ENCODE results near the gene SP1. TPM values are rescaled to one million over a fixed set of nuclear protein-coding genes. Genes with fewer than 3 reads are reported as not detected.
A peak's percentile ranks its signal among the peaks of the same experiment; 100 is the strongest.

Gene SP1
- total and polyA plus RNA-seq, 2 of the 4 experiments (the other 2 are of a cell fraction) = 19.7 to 53.6 TPM

DNA sequence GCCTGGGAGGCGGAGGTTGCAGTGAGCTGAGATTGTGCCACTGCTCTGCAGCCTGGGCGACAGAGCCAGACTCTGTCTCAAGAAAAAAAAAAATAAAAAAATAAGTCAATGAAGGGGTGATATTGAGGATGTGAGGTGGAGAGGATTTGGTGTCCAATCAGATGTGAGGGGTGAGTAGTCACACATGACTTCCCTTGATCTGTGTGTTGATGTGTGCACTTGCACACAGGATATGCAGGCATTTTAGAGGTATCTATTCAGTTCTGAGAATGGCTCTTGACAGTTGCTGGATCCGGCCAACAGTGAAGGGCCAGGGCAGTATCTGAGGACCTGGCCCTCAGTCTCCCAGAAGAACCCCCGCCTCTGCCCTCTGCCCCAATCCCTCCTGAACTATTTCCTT, 36.0 kb upstream of the SP1 start:
- Histone ChIP-seq H3K36me3 (ENCODE audit: control insufficient read depth, insufficient read depth, low read length) (no peaks in the 10 kb centered on the region), H3K56ac (ENCODE audit: extremely low read depth, insufficient read depth, low read length) (no peak overlapping the region), H3K27ac (ENCODE audit: insufficient read depth, low read length) (no peak overlapping the region), H4K20me1 (ENCODE audit: insufficient read depth, low read length) (no peaks in the 10 kb centered on the region), H4K5ac (ENCODE audit: low read depth, low read length) (no peak overlapping the region; the same call in 1 of the 2 replicates), H3K9me1 (ENCODE audit: insufficient read depth, low read length) (peaks cover 9% of the 10 kb centered on the region; the same call in 1 of the 2 replicates), H2AK9ac (replicated peaks; ENCODE audit: low read depth, low read length, poor library complexity) (no peak overlapping the region), H3K27me3 (ENCODE audit: control insufficient read depth, insufficient read depth, low read length) (peaks cover 18% of the 10 kb centered on the region), H3K23ac (ENCODE audit: low read depth, low read length) (peak overlapping the region; percentile 61; the same call in 1 of the 2 replicates), H3K9ac (ENCODE audit: low read depth, low read length) (no peak overlapping the region), H2AFZ (replicated peaks; ENCODE audit: low read length, poor library complexity) (peak overlapping the region; percentile 94), H2BK15ac (ENCODE audit: low read depth, low read length) (no peak overlapping the region), H4K91ac (ENCODE audit: insufficient read depth, low read depth, low read length) (no peak overlapping the region), H3K4me2 (ENCODE audit: low read depth, low read length) (no peak overlapping the region; the same call in 1 of the 2 replicates), H3K18ac (ENCODE audit: low read depth, low read length) (no peak overlapping the region), H3K79me1 (ENCODE audit: low read depth in 1 of 2, low read length in 2 of 2) (no peaks in the 10 kb centered on the region), H3K4me1 (ENCODE audit: control insufficient read depth, insufficient read depth, low read length) (peaks cover 7% of the 10 kb centered on the region; the same call in 1 of the 2 replicates), H2BK20ac (ENCODE audit: low read depth, low read length) (no peak overlapping the region), H3K4me3 (ENCODE audit: insufficient read depth, low read depth, low read length) (no peak overlapping the region), H3K9me3 (ENCODE audit: control insufficient read depth, insufficient read depth, low read length) (no peaks in the 10 kb centered on the region), H2BK120ac (ENCODE audit: low read depth, low read length) (no peak overlapping the region), H3K14ac (replicated peaks; ENCODE audit: low read depth, low read length) (no peak overlapping the region), H4K8ac (ENCODE audit: low read depth in 2 of 2, low read length in 2 of 2) (peak overlapping the region in 1 of 2 experiments; percentile 33; a peak in 1 of 4 replicates), H2BK5ac (ENCODE audit: low read depth, low read length, poor library complexity, severe bottlenecking) (no peak overlapping the region), H2AK5ac (ENCODE audit: low read depth, low read length) (0 out of 2 replicates have a peak overlapping the region, but pooled peaks have one; percentile 27), H3K4ac (ENCODE audit: low read depth, low read length) (no peak overlapping the region)
- intact Hi-C loops (cut with micrococcal nuclease) = no loop called here
- in situ Hi-C loops (cut with MboI; ENCODE audit: low sequenced_read_pairs) = no loop called here
- WGBS, 2 experiments (ENCODE audit: extremely low coverage in 2 of 2, insufficient read length in 1 of 2) = 95% methylated on average over 4 of the region's 4 CpGs; no CpG with 5 or more reads in 1 of the 2 experiments
- ChIA-PET CTCF (interaction anchor here (0.8 to 2.1 kb wide), 5 partner anchors 19 to 130 kb away, joined by 3 to 14 read pairs (median 5); partner anchors contain the start of gene AAAS), POLR2A (ENCODE audit: unreplicated experiment) (no interaction called here)
- TF ChIP-seq RFX5 (IDR thresholded peaks at IDR 0.05; ENCODE audit: low read depth, low read length) (no peak), RAD21 (IDR thresholded peaks at IDR 0.05; ENCODE audit: low read length) (no peak), SMC3 (IDR thresholded peaks at IDR 0.05; ENCODE audit: low read depth, low read length) (no peak), RCOR1 (IDR thresholded peaks at IDR 0.05; ENCODE audit: insufficient replicate concordance, low read length) (no peak), BHLHE40 (IDR thresholded peaks at IDR 0.05; ENCODE audit: low read depth, low read length) (no peak), CHD1 (IDR thresholded peaks at IDR 0.05; ENCODE audit: low read depth, low read length) (no peak), MAZ (IDR thresholded peaks at IDR 0.05; ENCODE audit: borderline replicate concordance, low read depth, low read length) (no peak), NFE2L2 (IDR thresholded peaks at IDR 0.05; ENCODE audit: low read depth, low read length) (no peak), POLR2A (IDR thresholded peaks at IDR 0.05; ENCODE audit: low read depth, low read length) (no peak), MAFK (IDR thresholded peaks at IDR 0.05; ENCODE audit: low read depth, low read length) (no peak), FOS (IDR thresholded peaks at IDR 0.05; ENCODE audit: low read depth, low read length) (no peak), CEBPB (IDR thresholded peaks at IDR 0.05; ENCODE audit: low read depth, low read length) (no peak), MXI1 (IDR thresholded peaks at IDR 0.05; ENCODE audit: borderline replicate concordance, low read depth, low read length) (no peak)
- TF ChIP-seq, protein P1, sequence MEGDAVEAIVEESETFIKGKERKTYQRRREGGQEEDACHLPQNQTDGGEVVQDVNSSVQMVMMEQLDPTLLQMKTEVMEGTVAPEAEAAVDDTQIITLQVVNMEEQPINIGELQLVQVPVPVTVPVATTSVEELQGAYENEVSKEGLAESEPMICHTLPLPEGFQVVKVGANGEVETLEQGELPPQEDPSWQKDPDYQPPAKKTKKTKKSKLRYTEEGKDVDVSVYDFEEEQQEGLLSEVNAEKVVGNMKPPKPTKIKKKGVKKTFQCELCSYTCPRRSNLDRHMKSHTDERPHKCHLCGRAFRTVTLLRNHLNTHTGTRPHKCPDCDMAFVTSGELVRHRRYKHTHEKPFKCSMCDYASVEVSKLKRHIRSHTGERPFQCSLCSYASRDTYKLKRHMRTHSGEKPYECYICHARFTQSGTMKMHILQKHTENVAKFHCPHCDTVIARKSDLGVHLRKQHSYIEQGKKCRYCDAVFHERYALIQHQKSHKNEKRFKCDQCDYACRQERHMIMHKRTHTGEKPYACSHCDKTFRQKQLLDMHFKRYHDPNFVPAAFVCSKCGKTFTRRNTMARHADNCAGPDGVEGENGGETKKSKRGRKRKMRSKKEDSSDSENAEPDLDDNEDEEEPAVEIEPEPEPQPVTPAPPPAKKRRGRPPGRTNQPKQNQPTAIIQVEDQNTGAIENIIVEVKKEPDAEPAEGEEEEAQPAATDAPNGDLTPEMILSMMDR (conservative IDR thresholded peaks at IDR 0.05; ENCODE audit: low read depth, low read length) = no peak
- TF ChIP-seq, protein P2, sequence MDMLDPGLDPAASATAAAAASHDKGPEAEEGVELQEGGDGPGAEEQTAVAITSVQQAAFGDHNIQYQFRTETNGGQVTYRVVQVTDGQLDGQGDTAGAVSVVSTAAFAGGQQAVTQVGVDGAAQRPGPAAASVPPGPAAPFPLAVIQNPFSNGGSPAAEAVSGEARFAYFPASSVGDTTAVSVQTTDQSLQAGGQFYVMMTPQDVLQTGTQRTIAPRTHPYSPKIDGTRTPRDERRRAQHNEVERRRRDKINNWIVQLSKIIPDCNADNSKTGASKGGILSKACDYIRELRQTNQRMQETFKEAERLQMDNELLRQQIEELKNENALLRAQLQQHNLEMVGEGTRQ (IDR thresholded peaks at IDR 0.05; ENCODE audit: low read depth, low read length) = no peak
- TF ChIP-seq, protein P3, sequence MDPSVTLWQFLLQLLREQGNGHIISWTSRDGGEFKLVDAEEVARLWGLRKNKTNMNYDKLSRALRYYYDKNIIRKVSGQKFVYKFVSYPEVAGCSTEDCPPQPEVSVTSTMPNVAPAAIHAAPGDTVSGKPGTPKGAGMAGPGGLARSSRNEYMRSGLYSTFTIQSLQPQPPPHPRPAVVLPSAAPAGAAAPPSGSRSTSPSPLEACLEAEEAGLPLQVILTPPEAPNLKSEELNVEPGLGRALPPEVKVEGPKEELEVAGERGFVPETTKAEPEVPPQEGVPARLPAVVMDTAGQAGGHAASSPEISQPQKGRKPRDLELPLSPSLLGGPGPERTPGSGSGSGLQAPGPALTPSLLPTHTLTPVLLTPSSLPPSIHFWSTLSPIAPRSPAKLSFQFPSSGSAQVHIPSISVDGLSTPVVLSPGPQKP (IDR thresholded peaks at IDR 0.05; ENCODE audit: borderline replicate concordance, low read depth, low read length) = no peak
- DNase-seq (no peak), ATAC-seq (ENCODE audit: low read depth) (no peak)
- dilution Hi-C loops (cut with HindIII; ENCODE audit: low sequenced_read_pairs, unreplicated experiment) = no loop called here
- no TSS peak for BruUV-seq (replicated peaks)

Data from IMR-90 (cell line).